ENCODE results near the gene HDHD5.

Gene HDHD5

DNA sequence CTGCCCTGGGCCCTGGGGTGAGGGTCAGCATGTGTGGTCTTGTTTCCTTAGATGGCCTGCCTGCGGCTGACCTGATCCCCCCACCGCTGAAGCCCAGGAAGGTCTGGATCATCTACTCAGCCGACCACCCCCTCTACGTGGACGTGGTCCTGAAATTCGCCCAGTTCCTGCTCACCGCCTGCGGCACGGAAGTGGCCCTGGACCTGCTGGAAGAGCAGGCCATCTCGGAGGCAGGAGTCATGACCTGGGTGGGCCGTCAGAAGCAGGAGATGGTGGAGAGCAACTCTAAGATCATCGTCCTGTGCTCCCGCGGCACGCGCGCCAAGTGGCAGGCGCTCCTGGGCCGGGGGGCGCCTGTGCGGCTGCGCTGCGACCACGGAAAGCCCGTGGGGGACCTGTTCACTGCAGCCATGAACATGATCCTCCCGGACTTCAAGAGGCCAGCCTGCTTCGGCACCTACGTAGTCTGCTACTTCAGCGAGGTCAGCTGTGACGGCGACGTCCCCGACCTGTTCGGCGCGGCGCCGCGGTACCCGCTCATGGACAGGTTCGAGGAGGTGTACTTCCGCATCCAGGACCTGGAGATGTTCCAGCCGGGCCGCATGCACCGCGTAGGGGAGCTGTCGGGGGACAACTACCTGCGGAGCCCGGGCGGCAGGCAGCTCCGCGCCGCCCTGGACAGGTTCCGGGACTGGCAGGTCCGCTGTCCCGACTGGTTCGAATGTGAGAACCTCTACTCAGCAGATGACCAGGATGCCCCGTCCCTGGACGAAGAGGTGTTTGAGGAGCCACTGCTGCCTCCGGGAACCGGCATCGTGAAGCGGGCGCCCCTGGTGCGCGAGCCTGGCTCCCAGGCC lies 50.6 kb downstream of the HDHD5 start:
- H3K4me3 ChIP-seq (ENCODE audit: low read depth, low read length): no peak overlapping the region
- no peak for DNase-seq (ENCODE audit: low read depth)
- TF ChIP-seq, protein P1, sequence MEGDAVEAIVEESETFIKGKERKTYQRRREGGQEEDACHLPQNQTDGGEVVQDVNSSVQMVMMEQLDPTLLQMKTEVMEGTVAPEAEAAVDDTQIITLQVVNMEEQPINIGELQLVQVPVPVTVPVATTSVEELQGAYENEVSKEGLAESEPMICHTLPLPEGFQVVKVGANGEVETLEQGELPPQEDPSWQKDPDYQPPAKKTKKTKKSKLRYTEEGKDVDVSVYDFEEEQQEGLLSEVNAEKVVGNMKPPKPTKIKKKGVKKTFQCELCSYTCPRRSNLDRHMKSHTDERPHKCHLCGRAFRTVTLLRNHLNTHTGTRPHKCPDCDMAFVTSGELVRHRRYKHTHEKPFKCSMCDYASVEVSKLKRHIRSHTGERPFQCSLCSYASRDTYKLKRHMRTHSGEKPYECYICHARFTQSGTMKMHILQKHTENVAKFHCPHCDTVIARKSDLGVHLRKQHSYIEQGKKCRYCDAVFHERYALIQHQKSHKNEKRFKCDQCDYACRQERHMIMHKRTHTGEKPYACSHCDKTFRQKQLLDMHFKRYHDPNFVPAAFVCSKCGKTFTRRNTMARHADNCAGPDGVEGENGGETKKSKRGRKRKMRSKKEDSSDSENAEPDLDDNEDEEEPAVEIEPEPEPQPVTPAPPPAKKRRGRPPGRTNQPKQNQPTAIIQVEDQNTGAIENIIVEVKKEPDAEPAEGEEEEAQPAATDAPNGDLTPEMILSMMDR (IDR thresholded peaks at IDR 0.05; ENCODE audit: low read depth, low read length, missing control alignments): no peak
- in situ Hi-C loops (cut with HindIII; ENCODE audit: low sequenced_read_pairs): no loop called here

DNA sequence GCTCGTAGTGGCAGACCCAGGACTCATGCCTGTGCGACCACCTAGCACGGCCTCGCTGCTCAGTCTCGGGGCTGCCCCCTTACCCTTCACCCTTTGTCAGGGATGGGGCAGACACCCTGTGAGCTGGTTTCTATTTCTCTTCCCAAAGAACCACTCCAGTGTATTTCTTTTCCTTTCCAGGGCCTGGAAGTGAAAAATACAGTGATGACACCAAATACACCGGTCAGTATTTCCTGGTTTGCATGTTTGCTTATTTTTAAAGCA lies 51.6 kb downstream of the HDHD5 start:
- TF ChIP-seq, protein P1 (IDR thresholded peaks at IDR 0.05; ENCODE audit: low read depth, low read length, missing control alignments): no peak
- DNase-seq (ENCODE audit: low read depth): no peak
- no peak overlapping the region for H3K4me3 ChIP-seq (ENCODE audit: low read depth, low read length)
- in situ Hi-C loops (cut with HindIII; ENCODE audit: low sequenced_read_pairs): no loop called here

DNA sequence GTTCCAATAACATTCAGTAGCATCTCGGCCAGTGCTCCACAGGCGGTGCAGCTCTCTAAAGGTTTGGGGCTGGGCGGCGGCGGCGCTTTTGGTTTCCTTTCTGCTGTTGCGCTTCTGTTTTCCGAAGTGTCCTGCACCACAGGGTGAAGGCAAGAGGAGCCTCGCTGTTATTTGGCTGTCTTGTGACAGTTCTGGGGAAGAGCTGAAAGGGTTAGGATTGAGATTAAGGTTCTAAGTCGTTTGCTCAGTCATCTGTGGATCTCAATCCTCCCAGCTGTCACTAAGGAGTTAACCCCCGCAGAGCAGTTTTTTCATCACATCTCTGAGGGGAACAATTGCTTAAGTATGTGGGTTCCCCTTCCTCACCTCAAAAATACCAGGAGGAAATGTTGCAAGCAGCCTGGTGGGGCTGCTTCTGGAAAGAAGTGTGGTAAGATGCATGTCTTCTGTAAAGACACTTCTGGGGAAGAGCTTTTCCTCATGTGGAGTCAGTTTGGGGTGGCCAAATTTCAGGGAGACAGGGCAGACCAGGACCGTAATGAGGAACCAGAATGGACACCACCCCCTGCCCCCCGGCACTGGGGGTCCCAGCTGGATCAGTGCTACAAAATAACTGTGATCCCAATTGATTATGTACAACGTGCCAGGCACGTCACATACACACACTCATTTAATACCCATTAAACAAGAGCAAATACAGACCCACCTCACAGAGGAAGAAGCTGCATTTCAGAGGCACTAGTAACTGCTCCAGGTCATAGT lies 52.1 kb downstream of the HDHD5 start:
- in situ Hi-C loops (cut with HindIII; ENCODE audit: low sequenced_read_pairs): no loop called here
- no peak for DNase-seq (ENCODE audit: low read depth)
- no peak overlapping the region for H3K4me3 ChIP-seq (ENCODE audit: low read depth, low read length)
- TF ChIP-seq, protein P1 (IDR thresholded peaks at IDR 0.05; ENCODE audit: low read depth, low read length, missing control alignments): no peak

DNA sequence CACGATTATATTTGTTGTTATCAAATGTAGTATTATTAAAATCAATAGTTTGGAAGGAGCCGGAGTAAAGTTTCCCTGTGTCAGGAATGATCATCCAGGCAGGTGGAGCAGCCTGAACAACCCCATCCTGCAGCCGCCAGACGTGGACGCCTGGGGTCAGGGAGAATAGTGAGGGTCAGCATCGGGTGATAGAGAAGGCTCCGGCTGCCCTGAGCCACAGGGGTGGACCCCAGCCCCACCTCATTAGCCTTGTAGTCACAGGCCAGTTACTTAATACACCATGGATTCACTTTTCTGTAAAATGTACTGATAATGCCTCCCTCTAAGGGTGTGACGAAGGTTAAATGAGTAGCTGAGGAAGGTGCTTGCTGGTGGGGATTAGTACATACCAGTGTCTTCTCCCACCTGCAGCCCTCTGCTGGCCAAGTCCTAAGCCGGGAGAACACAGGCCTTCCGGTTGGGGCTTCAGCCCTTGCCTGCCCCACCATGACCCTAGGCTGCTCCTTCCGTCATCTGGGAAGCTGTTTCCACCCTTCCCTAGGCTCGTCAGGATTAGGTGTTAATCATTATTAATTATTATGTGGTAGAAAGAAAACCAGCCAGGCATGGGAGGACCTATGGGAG lies 52.8 kb downstream of the HDHD5 start:
- TF ChIP-seq, protein P1 (IDR thresholded peaks at IDR 0.05; ENCODE audit: low read depth, low read length, missing control alignments): no peak

DNA sequence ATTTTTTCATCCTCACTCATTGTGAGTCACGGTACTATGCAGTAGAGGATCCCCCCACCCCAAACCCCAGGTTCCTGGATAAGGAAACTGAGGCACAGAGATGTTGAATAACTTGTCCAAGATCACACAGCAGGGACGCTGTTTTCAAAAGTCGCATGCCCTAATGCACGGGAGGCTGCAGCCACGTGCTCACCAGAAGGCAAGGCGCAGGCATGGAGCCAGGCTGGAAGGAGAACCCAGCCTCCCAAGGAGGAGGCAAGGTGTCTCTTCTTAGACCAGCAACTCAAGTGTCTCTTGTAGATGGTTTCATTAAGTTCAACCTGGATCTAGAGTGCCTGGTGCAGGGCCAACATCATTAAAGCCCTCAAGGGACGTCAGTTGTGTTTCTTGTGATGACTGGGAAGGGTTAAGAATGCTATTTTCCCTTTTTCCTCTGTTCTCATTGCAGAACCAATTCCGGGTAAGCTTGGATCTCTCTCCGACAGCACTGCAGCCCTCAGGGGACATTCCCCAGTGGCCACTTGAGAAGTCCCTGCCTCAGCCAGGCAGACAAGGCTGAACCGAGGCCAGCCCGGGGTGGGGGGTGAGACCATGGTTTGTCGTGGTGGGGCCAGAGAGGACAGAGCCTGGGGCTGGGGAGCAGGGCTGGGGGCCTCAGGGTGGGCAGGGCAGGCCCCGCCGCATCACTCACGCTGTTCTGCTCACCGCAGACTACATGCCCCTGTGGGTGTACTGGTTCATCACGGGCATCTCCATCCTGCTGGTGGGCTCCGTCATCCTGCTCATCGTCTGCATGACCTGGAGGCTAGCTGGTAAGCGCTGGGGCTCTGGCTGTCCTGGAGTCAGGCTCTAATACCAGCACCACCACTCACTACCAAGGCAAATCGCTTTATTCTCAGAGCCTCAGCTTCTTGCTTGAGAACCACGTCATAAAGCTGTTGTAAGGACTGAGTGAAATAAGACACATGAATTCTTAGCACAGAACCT lies 53.6 kb downstream of the HDHD5 start:
- TF ChIP-seq, protein P1 (IDR thresholded peaks at IDR 0.05; ENCODE audit: low read depth, low read length, missing control alignments): no peak
- no peak overlapping the region for H3K4me3 ChIP-seq (ENCODE audit: low read depth, low read length)
- in situ Hi-C loops (cut with HindIII; ENCODE audit: low sequenced_read_pairs): no loop called here
- DNase-seq (ENCODE audit: low read depth): no peak

More for the DNA sequence above, 52.8 kb downstream of the HDHD5 start:
- no peak for DNase-seq (ENCODE audit: low read depth)
- in situ Hi-C loops (cut with HindIII; ENCODE audit: low sequenced_read_pairs): no loop called here
- no peak overlapping the region for H3K4me3 ChIP-seq (ENCODE audit: low read depth, low read length)

Measured in astrocyte of the cerebellum (primary cell).